ENCODE results near the gene NMNAT2. TPM values are rescaled to one million over a fixed set of nuclear protein-coding genes. Genes with fewer than 3 reads are reported as not detected.

The NMNAT2 gene
- total RNA-seq, 1 donor from 2014 or later = 0.52 TPM

- no peak for TF ChIP-seq CTCF (conservative IDR thresholded peaks at IDR 0.05; ENCODE audit: low read depth, low read length)
- no peak for DNase-seq (ENCODE audit: low read depth)
- H3K4me3 ChIP-seq (ENCODE audit: low read depth, low read length) = no peak overlapping the region
Measured at GRCh38 chr1:183319606-183320005, 98.6 kb downstream of the NMNAT2 start.

- TF ChIP-seq CTCF (conservative IDR thresholded peaks at IDR 0.05; ENCODE audit: low read depth, low read length) = no peak
- H3K4me3 ChIP-seq (ENCODE audit: low read depth, low read length) = no peak overlapping the region
- no peak for DNase-seq (ENCODE audit: low read depth)
Measured at GRCh38 chr1:183319051-183319450, 99.1 kb downstream of the NMNAT2 start.

GRCh38 chr1:183318433-183318832 is 99.7 kb downstream of the NMNAT2 start:
- peak; percentile 74 for DNase-seq (ENCODE audit: low read depth)
- H3K4me3 ChIP-seq (ENCODE audit: low read depth, low read length) = no peak overlapping the region
- peak; percentile 84 for TF ChIP-seq CTCF (conservative IDR thresholded peaks at IDR 0.05; ENCODE audit: low read depth, low read length)

GRCh38 chr1:183315991-183316758 is 102.0 kb downstream of the NMNAT2 start:
- no peak for TF ChIP-seq CTCF (conservative IDR thresholded peaks at IDR 0.05; ENCODE audit: low read depth, low read length)
- no peak for DNase-seq (ENCODE audit: low read depth)
- H3K4me3 ChIP-seq (ENCODE audit: low read depth, low read length) = no peak overlapping the region

GRCh38 chr1:183313063-183313462 is 105.1 kb downstream of the NMNAT2 start:
- DNase-seq (ENCODE audit: low read depth) = no peak

GRCh38 chr1:183310753-183311479 is 107.3 kb downstream of the NMNAT2 start:
- TF ChIP-seq CTCF (conservative IDR thresholded peaks at IDR 0.05; ENCODE audit: low read depth, low read length) = no peak
- no peak overlapping the region for H3K4me3 ChIP-seq (ENCODE audit: low read depth, low read length)
- peak; percentile 59 for DNase-seq (ENCODE audit: low read depth)

More at GRCh38 chr1:183313063-183313462, 105.1 kb downstream of the NMNAT2 start:
- no peak overlapping the region for H3K4me3 ChIP-seq (ENCODE audit: low read depth, low read length)
- TF ChIP-seq CTCF (conservative IDR thresholded peaks at IDR 0.05; ENCODE audit: low read depth, low read length) = no peak

Measured in epithelial cell of proximal tubule (primary cell).